Measurements from ENCODE around the gene LIN54.

The LIN54 gene

DNA sequence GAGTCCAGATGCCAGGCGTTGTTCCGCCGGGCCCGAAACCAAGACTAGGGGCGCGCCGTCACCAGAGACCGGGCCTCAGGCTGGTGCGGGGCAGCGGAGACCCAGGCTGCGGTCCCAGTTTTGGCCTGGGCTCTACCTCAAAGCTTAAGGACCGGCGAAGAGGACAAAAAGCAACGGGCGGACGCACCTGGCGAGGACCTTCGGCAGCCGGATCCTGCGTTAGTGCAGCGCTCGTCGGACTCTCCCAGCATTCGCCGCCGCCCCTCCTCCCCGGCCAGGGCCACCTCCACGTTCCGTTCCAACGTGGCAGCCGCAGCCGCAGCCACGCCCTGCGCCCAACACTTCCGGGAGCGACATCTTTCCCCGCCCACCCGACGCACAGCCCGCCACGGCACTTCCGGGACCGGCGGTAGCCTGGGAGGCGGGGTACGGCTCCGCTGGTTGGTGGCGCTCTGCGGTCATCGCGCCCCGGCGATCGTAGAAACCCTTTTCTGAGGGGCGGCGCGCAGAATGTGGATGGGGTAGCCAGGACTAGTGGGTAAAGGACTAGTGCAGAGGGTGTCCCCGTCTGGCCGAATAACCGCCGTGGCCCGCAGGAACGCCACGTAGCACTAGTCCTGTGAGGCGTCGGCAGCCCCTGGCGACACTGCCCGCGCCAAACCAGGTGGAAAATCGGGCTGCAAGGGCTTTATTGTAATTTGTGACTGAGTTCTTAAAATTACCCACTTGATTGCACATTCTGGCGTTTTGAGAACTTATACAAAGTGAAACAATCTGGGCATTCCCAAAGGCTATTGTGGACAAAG, 119.5 kb downstream of the LIN54 start, which contains the start of gene SEC31A:
TSS of gene SEC31A (minus strand) at position 253 of the 806 bp plus-strand sequence. CDS start 9,217 bp downstream, outside the sequence.
- DNase-seq = peak; percentile 95

- DNase-seq = no peak
These were observed 120.1 kb downstream of the LIN54 start for GRCh38 chr4:82890528-82890900.

GRCh38 chr4:82889287-82889686, 121.3 kb downstream of the LIN54 start:
- DNase-seq = no peak

DNA sequence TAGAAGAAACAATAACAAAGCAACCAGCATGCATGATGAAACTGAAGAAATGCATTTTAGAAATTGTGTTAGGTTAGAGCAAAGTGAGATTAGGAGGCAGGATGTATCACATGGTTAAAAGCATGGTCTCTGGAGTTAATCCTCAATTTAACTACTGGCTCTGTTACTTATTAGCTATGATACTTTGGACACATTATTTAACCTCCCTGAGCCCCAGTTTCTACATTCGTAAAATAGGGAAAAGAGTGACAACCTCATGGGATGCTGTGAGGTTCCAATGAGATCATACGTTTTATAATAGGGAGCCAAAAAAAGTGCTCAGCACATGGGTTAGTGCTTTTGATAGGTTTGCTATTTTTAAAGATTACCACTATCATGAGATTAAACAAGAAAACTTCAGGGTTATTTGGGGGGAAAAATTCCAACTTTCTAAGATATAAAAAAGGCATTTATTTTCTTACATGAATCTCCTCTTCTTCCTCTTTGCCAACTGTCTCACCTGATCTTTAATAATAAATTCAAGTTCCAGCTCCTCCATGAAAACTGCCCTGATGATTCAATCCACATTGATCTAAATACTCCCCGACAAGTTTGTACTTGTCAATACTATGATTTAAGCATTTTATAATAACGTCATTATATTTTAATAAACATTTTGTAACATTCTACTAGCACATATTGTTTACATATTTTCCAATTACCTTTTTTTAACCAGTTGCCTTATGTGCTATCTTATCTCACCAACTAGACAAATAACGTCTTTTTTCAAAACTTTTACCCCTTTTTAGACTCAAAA, 124.3 kb downstream of the LIN54 start:
- DNase-seq = no peak

GRCh38 chr4:82885410-82885809, 125.2 kb downstream of the LIN54 start:
- no peak for DNase-seq

All from RPMI8226 (cell line).